ENCODE data around the gene KLHL10. TPM values are rescaled to one million over a fixed set of nuclear protein-coding genes. Genes with fewer than 3 reads are reported as not detected.

Gene KLHL10
- total RNA-seq = under 1 TPM in 1 of 2 donors, not detected in 1; 0.15 TPM
- polyA plus RNA-seq (2013, experiment 1 of 2) = not detected
- polyA plus RNA-seq (2013, experiment 2 of 2) = not detected
- long read RNA-seq, experiment 1 = 0 reads
- long read RNA-seq, experiment 2 = 0 reads
- long read RNA-seq, experiment 3 = 0 reads
- long read RNA-seq, experiment 4 = 0 reads

GRCh38 chr17:41837761-41838538 lies at the start of gene KLHL10:
Gene KLHL10, plus strand, starts transcription at chr17:41837825. Its CDS starts 108 bp downstream, at chr17:41837933.
- DNase-seq = no peak
- H3K27me3 ChIP-seq (ENCODE audit: control insufficient read depth, insufficient read depth, low read length, poor library complexity, severe bottlenecking) = no peaks in the 10 kb centered on the region
- no peak within 1 kb of the TSS for H3K27ac ChIP-seq (ENCODE audit: low read depth, low read length)
- peak within 1 kb of the TSS; percentile 76 for H3K4me3 Mint-ChIP-seq
- no peak for TF ChIP-seq CTCF (conservative IDR thresholded peaks at IDR 0.05)
- no peak within 1 kb of the TSS for H3K27ac Mint-ChIP-seq
- peaks cover 6% of the 10 kb centered on the region for H3K4me1 Mint-ChIP-seq
- peaks cover under 1% of the 10 kb centered on the region for H3K36me3 ChIP-seq (ENCODE audit: control insufficient read depth, insufficient read depth, low read length)
- 90 to 96% methylated on average over 14 to 15 of the region's 15 CpGs for WGBS, 2 experiments (ENCODE audit: insufficient coverage in 1 of 2, insufficient read length in 1 of 2)
- peaks cover 5% of the 10 kb centered on the region for H3K36me3 Mint-ChIP-seq (ENCODE audit: low read depth)
- H3K27me3 Mint-ChIP-seq (ENCODE audit: insufficient read depth) = peaks cover 13% of the 10 kb centered on the region
- H3K4me1 ChIP-seq (ENCODE audit: control insufficient read depth, insufficient read depth, low read length) = peaks cover 3% of the 10 kb centered on the region
- H3K9me3 ChIP-seq (ENCODE audit: control insufficient read depth, low read length) = no peaks in the 10 kb centered on the region
- no peak within 1 kb of the TSS for H3K4me3 ChIP-seq (ENCODE audit: low read length)
- H3K9me3 Mint-ChIP-seq = no peaks in the 10 kb centered on the region
- H3K9ac ChIP-seq (ENCODE audit: extremely low read depth, low read length, poor library complexity, severe bottlenecking) = no peak within 1 kb of the TSS

- 32 to 49% methylated on average over 2 to 21 of the region's 22 CpGs for WGBS, 2 experiments (ENCODE audit: insufficient coverage in 1 of 2, insufficient read length in 1 of 2)
- no peaks in the 10 kb centered on the region for H3K9me3 ChIP-seq (ENCODE audit: control insufficient read depth, low read length)
- H3K27ac Mint-ChIP-seq = peak overlapping the region; percentile 82
- H3K27me3 ChIP-seq (ENCODE audit: control insufficient read depth, insufficient read depth, low read length, poor library complexity, severe bottlenecking) = no peaks in the 10 kb centered on the region
- H3K27me3 Mint-ChIP-seq (ENCODE audit: insufficient read depth) = peaks cover 20% of the 10 kb centered on the region
- peak overlapping the region; percentile 6 for H3K4me3 ChIP-seq (ENCODE audit: low read length)
- peaks cover 22% of the 10 kb centered on the region for H3K4me1 Mint-ChIP-seq
- peak overlapping the region; percentile 35 for H3K9ac ChIP-seq (ENCODE audit: extremely low read depth, low read length, poor library complexity, severe bottlenecking)
- H3K36me3 Mint-ChIP-seq (ENCODE audit: low read depth) = no peaks in the 10 kb centered on the region
- DNase-seq = peak; percentile 89
- H3K4me3 Mint-ChIP-seq = peak overlapping the region; percentile 36
- H3K36me3 ChIP-seq (ENCODE audit: control insufficient read depth, insufficient read depth, low read length) = no peaks in the 10 kb centered on the region
- TF ChIP-seq CTCF (conservative IDR thresholded peaks at IDR 0.05) = no peak
- H3K4me1 ChIP-seq (ENCODE audit: control insufficient read depth, insufficient read depth, low read length) = peaks cover 19% of the 10 kb centered on the region
- no peak overlapping the region for H3K27ac ChIP-seq (ENCODE audit: low read depth, low read length)
- no peaks in the 10 kb centered on the region for H3K9me3 Mint-ChIP-seq
Observed at GRCh38 chr17:41792845-41793783, 44.5 kb upstream of the KLHL10 start.

GRCh38 chr17:41793784-41794539 lies 43.7 kb upstream of the KLHL10 start:
- no peaks in the 10 kb centered on the region for H3K36me3 ChIP-seq (ENCODE audit: control insufficient read depth, insufficient read depth, low read length)
- peak overlapping the region; percentile 35 for H3K9ac ChIP-seq (ENCODE audit: extremely low read depth, low read length, poor library complexity, severe bottlenecking)
- H3K27me3 Mint-ChIP-seq (ENCODE audit: insufficient read depth) = peaks cover 16% of the 10 kb centered on the region
- H3K4me1 ChIP-seq (ENCODE audit: control insufficient read depth, insufficient read depth, low read length) = peaks cover 19% of the 10 kb centered on the region
- no peaks in the 10 kb centered on the region for H3K9me3 ChIP-seq (ENCODE audit: control insufficient read depth, low read length)
- peaks cover 22% of the 10 kb centered on the region for H3K4me1 Mint-ChIP-seq
- no peak overlapping the region for H3K27ac ChIP-seq (ENCODE audit: low read depth, low read length)
- peak overlapping the region; percentile 6 for H3K4me3 ChIP-seq (ENCODE audit: low read length)
- H3K27me3 ChIP-seq (ENCODE audit: control insufficient read depth, insufficient read depth, low read length, poor library complexity, severe bottlenecking) = no peaks in the 10 kb centered on the region
- peak; percentile 41 for TF ChIP-seq CTCF (conservative IDR thresholded peaks at IDR 0.05)
- peak overlapping the region; percentile 36 for H3K4me3 Mint-ChIP-seq
- no peaks in the 10 kb centered on the region for H3K36me3 Mint-ChIP-seq (ENCODE audit: low read depth)
- peak; percentile 96 for DNase-seq
- H3K27ac Mint-ChIP-seq = peak overlapping the region; percentile 82
- WGBS, 2 experiments (ENCODE audit: insufficient coverage in 1 of 2, insufficient read length in 1 of 2) = 29 to 36% methylated on average over 8 to 14 of the region's 14 CpGs
- no peaks in the 10 kb centered on the region for H3K9me3 Mint-ChIP-seq

All from endodermal cell (in vitro differentiated cells).